ENCODE results near the gene GFI1B.
"Not testable (repeated sequence)": the region's sequence is repeated elsewhere in the genome, so short reads cannot be mapped to it uniquely, and the experiment has no call there.

GFI1B gene

DNA sequence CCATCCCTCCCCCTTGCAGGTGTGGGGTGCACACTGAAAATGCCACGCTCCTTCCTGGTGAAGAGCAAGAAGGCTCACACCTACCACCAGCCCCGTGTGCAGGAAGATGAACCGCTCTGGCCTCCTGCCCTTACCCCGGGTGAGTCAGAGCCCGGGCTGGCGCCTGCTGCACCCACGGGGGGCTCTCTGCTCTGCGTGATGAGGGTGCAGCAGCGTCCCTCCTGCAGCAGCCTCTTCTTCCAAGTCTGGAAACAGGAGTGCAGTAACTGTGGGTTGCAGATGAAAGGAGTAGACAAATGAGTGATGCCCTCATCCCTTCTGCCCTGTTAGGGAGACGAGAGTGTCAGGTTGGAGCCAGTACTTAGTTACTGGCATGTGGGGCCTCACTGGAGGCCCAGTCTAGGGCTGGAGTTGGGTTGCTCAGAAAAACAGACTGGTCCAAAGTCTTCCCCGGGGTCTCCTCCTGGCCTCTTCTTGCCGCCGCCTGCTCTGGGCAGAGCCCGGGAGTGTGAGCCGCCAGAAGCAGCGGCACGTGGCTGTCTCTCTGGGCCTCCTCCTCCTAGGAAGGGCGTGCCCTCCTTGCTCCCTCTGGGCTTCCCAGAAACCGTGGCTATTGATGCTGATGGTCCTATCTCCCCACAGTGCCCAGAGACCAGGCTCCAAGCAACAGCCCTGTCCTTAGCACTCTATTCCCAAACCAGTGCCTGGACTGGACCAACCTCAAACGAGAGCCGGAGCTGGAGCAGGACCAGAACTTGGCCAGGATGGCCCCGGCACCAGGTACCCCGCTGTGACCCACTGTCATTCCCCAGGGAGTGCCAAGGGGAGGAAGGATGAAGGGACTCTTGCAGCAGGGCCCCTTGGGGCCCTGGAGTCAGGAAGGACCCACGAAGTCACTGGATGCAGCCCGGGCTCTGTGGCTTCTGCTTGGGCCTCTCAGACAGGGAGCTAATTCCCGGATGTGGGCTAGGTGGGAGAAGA, 8.4 kb downstream of the GFI1B start:
- FAIRE-seq = no peak
- TF ChIP-seq, protein P1, sequence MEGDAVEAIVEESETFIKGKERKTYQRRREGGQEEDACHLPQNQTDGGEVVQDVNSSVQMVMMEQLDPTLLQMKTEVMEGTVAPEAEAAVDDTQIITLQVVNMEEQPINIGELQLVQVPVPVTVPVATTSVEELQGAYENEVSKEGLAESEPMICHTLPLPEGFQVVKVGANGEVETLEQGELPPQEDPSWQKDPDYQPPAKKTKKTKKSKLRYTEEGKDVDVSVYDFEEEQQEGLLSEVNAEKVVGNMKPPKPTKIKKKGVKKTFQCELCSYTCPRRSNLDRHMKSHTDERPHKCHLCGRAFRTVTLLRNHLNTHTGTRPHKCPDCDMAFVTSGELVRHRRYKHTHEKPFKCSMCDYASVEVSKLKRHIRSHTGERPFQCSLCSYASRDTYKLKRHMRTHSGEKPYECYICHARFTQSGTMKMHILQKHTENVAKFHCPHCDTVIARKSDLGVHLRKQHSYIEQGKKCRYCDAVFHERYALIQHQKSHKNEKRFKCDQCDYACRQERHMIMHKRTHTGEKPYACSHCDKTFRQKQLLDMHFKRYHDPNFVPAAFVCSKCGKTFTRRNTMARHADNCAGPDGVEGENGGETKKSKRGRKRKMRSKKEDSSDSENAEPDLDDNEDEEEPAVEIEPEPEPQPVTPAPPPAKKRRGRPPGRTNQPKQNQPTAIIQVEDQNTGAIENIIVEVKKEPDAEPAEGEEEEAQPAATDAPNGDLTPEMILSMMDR (IDR thresholded peaks at IDR 0.05; ENCODE audit: insufficient read depth, missing control alignments) = no peak

DNA sequence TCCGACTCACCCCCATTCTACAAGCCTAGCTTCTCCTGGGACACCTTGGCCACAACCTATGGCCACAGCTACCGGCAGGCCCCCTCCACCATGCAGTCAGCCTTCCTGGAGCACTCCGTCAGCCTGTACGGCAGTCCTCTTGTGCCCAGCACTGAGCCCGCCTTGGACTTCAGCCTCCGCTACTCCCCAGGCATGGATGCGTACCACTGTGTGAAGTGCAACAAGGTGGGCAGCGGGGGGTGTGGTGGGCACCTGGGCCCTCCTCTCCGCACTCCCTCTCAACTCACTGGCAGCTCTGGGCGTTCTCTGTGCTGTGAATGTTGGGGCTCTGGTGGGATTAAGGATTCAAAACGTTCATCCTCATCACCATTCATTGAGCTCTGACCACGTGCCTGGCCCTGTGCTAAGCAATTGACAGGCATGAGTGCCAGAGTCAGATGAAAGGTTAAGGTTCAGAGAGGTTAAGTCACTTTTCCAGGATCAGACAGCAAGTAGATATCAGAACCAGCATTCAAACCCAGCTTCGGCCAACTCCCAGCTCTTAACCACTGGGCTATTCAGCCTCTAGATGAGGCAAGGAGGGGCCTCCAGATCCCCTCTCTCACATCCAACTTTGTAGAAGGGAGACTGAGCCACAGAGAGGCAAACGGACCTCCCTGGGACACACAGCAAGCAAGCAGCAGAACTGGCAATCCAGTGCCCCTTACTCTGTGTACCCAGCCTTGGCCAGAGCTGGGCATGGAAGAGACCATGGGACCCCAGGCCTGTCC, 9.9 kb downstream of the GFI1B start:
- TF ChIP-seq, protein P1 (IDR thresholded peaks at IDR 0.05; ENCODE audit: insufficient read depth, missing control alignments) = no peak
- no peak for DNase-seq (ENCODE audit: insufficient read length, low spot score)
- no peak for FAIRE-seq

More for the DNA sequence above, 8.4 kb downstream of the GFI1B start:
- DNase-seq (ENCODE audit: insufficient read length, low spot score) = no peak

DNA sequence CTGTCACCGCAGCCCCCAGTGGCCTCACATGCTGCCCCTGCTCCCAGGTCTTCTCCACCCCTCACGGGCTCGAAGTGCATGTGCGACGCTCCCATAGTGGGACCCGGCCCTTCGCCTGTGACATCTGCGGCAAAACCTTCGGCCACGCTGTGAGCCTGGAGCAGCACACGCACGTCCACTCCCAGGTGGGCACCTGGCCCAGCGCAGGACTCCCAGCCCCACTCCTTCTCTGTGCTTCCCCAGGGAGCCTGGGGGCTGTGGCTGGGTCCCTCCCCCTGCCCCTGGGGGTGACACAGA, 10.5 kb downstream of the GFI1B start:
- FAIRE-seq = no peak
- DNase-seq (ENCODE audit: insufficient read length, low spot score) = no peak

DNA sequence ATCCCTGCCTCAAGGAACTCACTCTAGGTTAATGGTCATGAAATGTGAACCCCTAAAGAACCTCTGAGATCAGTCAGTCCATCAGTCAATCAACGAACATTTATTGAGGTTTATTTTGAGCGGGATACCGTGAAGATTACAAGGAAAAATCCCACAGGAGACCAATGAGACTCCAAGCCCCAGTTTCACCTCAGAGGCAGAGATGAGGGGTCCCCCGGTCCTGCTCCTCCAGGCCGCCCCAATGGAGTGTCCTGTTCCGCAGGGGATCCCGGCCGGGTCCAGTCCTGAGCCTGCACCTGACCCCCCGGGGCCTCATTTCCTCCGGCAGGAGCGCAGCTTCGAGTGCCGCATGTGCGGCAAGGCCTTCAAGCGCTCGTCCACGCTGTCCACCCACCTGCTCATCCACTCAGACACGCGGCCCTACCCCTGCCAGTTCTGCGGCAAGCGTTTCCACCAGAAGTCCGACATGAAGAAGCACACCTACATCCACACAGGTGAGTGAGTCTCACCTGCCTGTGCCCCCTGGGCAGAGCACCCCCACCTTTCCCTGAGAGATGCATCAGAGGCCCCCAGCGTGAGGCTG, 11.0 kb downstream of the GFI1B start:
- DNase-seq (ENCODE audit: insufficient read length, low spot score) (no peak), FAIRE-seq (no peak)
- TF ChIP-seq, protein P1 (IDR thresholded peaks at IDR 0.05; ENCODE audit: insufficient read depth, missing control alignments) = no peak

More for the DNA sequence above, 10.5 kb downstream of the GFI1B start:
- TF ChIP-seq, protein P1 (IDR thresholded peaks at IDR 0.05; ENCODE audit: insufficient read depth, missing control alignments) = no peak

DNA sequence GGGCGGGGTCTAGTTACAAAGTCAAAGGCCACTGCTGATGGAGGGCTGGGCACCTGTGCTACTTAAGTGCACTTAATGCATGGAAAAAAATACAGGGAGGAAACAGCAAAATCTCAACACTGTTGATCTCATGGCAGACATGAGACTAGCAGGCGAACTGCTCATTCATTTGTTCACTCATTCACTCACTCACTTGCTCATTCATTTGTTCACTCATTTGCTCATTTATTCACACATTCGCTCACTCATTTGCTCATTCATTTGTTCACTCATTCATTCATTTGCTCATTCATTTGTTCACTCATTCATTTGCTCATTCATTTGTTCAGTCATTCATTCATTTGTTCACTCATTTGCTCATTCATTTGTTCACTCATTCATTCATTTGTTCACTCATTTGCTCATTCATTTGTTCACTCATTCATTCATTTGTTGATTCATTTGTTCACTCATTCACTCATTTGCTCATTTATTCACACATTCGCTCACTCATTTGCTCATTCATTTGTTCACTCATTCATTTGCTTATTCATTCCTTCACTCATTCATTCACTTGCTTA, 11.6 kb downstream of the GFI1B start:
- not testable (repeated sequence) for DNase-seq (ENCODE audit: insufficient read length, low spot score); FAIRE-seq

DNA sequence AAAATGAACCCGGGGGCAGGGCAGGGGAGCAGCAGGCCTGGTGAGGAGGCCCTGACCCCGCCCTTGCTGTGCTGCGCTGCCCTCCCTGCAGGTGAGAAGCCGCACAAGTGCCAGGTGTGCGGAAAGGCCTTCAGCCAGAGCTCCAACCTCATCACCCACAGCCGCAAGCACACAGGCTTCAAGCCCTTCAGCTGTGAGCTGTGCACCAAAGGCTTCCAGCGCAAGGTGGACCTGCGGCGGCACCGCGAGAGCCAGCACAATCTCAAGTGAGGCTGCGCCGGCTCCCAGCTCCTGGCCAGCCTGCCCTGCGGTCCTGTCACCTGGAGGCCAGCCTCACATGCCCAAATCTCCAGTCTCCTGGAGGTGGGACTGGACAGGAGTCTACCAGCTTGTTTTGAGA, 12.3 kb downstream of the GFI1B start:
- TF ChIP-seq, protein P1 (IDR thresholded peaks at IDR 0.05; ENCODE audit: insufficient read depth, missing control alignments) = no peak
- no peak for DNase-seq (ENCODE audit: insufficient read length, low spot score)
- FAIRE-seq = no peak

Data from D721Med (cell line).